NCI-H1092 treated with DMSO at 0.1 percent for 48 hours (cell line): ENCODE results near the gene FHIT.
A peak's percentile ranks its signal among the peaks of the same experiment; 100 is the strongest.
"Not testable (repeated sequence)": the region's sequence is repeated elsewhere in the genome, so short reads cannot be mapped to it uniquely, and the experiment has no call there.

ENCODE experiments used
- DNase-seq: peaks from one replicate; lab custom pipeline; 2025; lab: John Stamatoyannopoulos, UW

The FHIT gene

GRCh38 chr3:60989626-60990441 is 261.4 kb downstream of the FHIT start:
- DNase-seq, result no peak

- DNase-seq, result not testable (repeated sequence)
Observed at GRCh38 chr3:60987191-60987590, 264.1 kb downstream of the FHIT start.

- no peak for DNase-seq
Observed at GRCh38 chr3:60986552-60986951, 264.7 kb downstream of the FHIT start.

GRCh38 chr3:60983906-60984305 is 267.3 kb downstream of the FHIT start:
- DNase-seq, result no peak

GRCh38 chr3:60980342-60980692 is 270.9 kb downstream of the FHIT start:
- DNase-seq, result no peak

- no peak for DNase-seq
Observed at GRCh38 chr3:60979461-60980341, 271.6 kb downstream of the FHIT start.

GRCh38 chr3:60973321-60973720 is 277.9 kb downstream of the FHIT start:
- DNase-seq, result no peak

- DNase-seq, result no peak
Observed at GRCh38 chr3:60972599-60972998, 278.7 kb downstream of the FHIT start.

- no peak for DNase-seq
Observed at GRCh38 chr3:60970850-60971249, 280.4 kb downstream of the FHIT start.

- no peak for DNase-seq
Observed at GRCh38 chr3:60967141-60967540, 284.1 kb downstream of the FHIT start.

GRCh38 chr3:60957541-60957940 is 293.7 kb downstream of the FHIT start:
- no peak for DNase-seq

GRCh38 chr3:60956729-60957128 is 294.5 kb downstream of the FHIT start:
- no peak for DNase-seq

GRCh38 chr3:60955034-60955433 is 296.2 kb downstream of the FHIT start:
- no peak for DNase-seq

GRCh38 chr3:60954048-60954447 is 297.2 kb downstream of the FHIT start:
- no peak for DNase-seq

- no peak for DNase-seq
Observed at GRCh38 chr3:60953351-60953750, 297.9 kb downstream of the FHIT start.

- no peak for DNase-seq
Observed at GRCh38 chr3:60952055-60952454, 299.2 kb downstream of the FHIT start.

GRCh38 chr3:60949146-60949545 is 302.1 kb downstream of the FHIT start:
- no peak for DNase-seq

GRCh38 chr3:60948488-60948887 is 302.8 kb downstream of the FHIT start:
- DNase-seq, result peak; percentile 4

- DNase-seq, result no peak
Observed at GRCh38 chr3:60935709-60936108, 315.5 kb downstream of the FHIT start.

GRCh38 chr3:60933824-60934223 is 317.4 kb downstream of the FHIT start:
- DNase-seq, result no peak

GRCh38 chr3:60932643-60933042 is 318.6 kb downstream of the FHIT start:
- no peak for DNase-seq

GRCh38 chr3:60932170-60932569 is 319.1 kb downstream of the FHIT start:
- no peak for DNase-seq

GRCh38 chr3:60931452-60931851 is 319.8 kb downstream of the FHIT start:
- DNase-seq, result peak; percentile 7
